OCI-LY1 (cell line): ENCODE measurements around the gene CHD5.
A peak's percentile ranks its signal among the peaks of the same experiment; 100 is the strongest.

Source experiments
- H2AFZ ChIP-seq: fragments of 200-600 bp; sonication (generic), shearing (Covaris generic); 2 replicates; pipeline ENCODE4 v1.6.0; 2014; ENCODE audit warnings: antibody characterized with exemption, mild to moderate bottlenecking, low read length
- H3F3A ChIP-seq: fragments of 200-600 bp; sonication (generic), shearing (Covaris generic); 2 replicates; pipeline ENCODE4 v1.6.0; 2014; ENCODE audit warnings: mild to moderate bottlenecking, antibody characterized with exemption, low read length, moderate library complexity; ENCODE audit not compliant: insufficient read depth
- H3K27ac ChIP-seq: fragments of 200-600 bp; sonication (generic); 2 replicates; pipeline ENCODE4 v1.5.1; 2014; ENCODE audit warnings: low read length, mixed run types, mild to moderate bottlenecking, low read depth; ENCODE audit not compliant: poor library complexity, severe bottlenecking
- H3K27me3 ChIP-seq: fragments of 200-600 bp; sonication (generic); 2 replicates; pipeline ENCODE4 v1.6.0; 2014; ENCODE audit warnings: antibody characterized with exemption, mild to moderate bottlenecking, low read length, moderate library complexity; ENCODE audit not compliant: insufficient read depth
- H3K36me3 ChIP-seq: fragments of 200-600 bp; sonication (generic); 2 replicates; pipeline ENCODE4 v1.6.1; 2014; ENCODE audit warnings: mild to moderate bottlenecking, antibody characterized with exemption, low read length, moderate library complexity, mixed read lengths; ENCODE audit not compliant: insufficient read depth
- H3K4me1 ChIP-seq: fragments of 200-600 bp; sonication (generic); 2 replicates; pipeline ENCODE4 v1.5.1; 2014; ENCODE audit warnings: mild to moderate bottlenecking, low read length, moderate library complexity; ENCODE audit not compliant: insufficient read depth, severe bottlenecking
- H3K4me2 ChIP-seq: fragments of 200-600 bp; sonication (generic), shearing (Covaris generic); 2 replicates; pipeline ENCODE4 v1.6.1; 2014; ENCODE audit warnings: low read length
- H3K4me3 ChIP-seq: fragments of 200-600 bp; sonication (generic); 2 replicates; pipeline ENCODE4 v1.5.1; 2014; ENCODE audit warnings: low read length, low read depth, mild to moderate bottlenecking, mixed read lengths; ENCODE audit not compliant: poor library complexity, severe bottlenecking
- H3K79me2 ChIP-seq: fragments of 200-600 bp; shearing (Covaris generic); 2 replicates; pipeline ENCODE4 v1.6.1; 2016; ENCODE audit warnings: mixed run types, low read length, mixed read lengths; ENCODE audit not compliant: insufficient read depth
- H3K9ac ChIP-seq: fragments of 200-600 bp; sonication (generic), shearing (Covaris generic); 2 replicates; pipeline ENCODE4 v1.6.1; 2014; ENCODE audit warnings: mild to moderate bottlenecking, low read length, mixed read lengths
- H3K9me2 ChIP-seq: fragments of 200-600 bp; sonication (generic), shearing (Covaris generic); 2 replicates; pipeline ENCODE4 v1.6.1; 2014; ENCODE audit warnings: low read depth, mild to moderate bottlenecking, low read length, mixed read lengths
- H3K9me3 ChIP-seq: fragments of 200-600 bp; shearing (Covaris generic); 2 replicates; pipeline ENCODE4 v1.6.1; 2014; ENCODE audit warnings: low read length, mixed read lengths
- H4K20me1 ChIP-seq: fragments of 200-600 bp; sonication (generic), shearing (Covaris generic); 2 replicates; pipeline ENCODE4 v1.6.0; 2016; ENCODE audit warnings: mild to moderate bottlenecking, low read length; ENCODE audit not compliant: insufficient read depth
- CTCF ChIP-seq: fragments of 200-600 bp; sonication (generic), shearing (Covaris generic); IDR thresholded peaks from 2 replicates; pipeline ENCODE4 v1.5.1; 2017; ENCODE audit warnings: mild to moderate bottlenecking, antibody characterized with exemption, low read length, moderate library complexity, mixed read lengths
- EZH2 ChIP-seq: fragments of 200-600 bp; sonication (generic), shearing (Covaris generic); IDR thresholded peaks from 2 replicates; pipeline ENCODE4 v1.8.0; 2017; ENCODE audit warnings: borderline replicate concordance, mixed run types, mild to moderate bottlenecking, antibody characterized with exemption, low read length, moderate library complexity, mixed read lengths

The CHD5 gene

GRCh38 chr1:6174621-6175410 lies 5.3 kb downstream of the CHD5 start:
- no peak overlapping the region for H3K9ac ChIP-seq
- no peak overlapping the region for H2AFZ ChIP-seq
- no peak overlapping the region for H3K4me3 ChIP-seq
- H4K20me1 ChIP-seq, result no peaks in the 10 kb centered on the region
- no peaks in the 10 kb centered on the region for H3K9me2 ChIP-seq
- H3K27ac ChIP-seq, result no peak overlapping the region
- no peaks in the 10 kb centered on the region for H3F3A ChIP-seq
- TF ChIP-seq EZH2 (no peak), CTCF (no peak)
- no peaks in the 10 kb centered on the region for H3K4me1 ChIP-seq
- no peaks in the 10 kb centered on the region for H3K9me3 ChIP-seq
- H3K79me2 ChIP-seq, result no peaks in the 10 kb centered on the region
- H3K27me3 ChIP-seq, result peaks cover 3% of the 10 kb centered on the region
- H3K4me2 ChIP-seq, result no peak overlapping the region
- H3K36me3 ChIP-seq, result no peaks in the 10 kb centered on the region

- no peak overlapping the region for H3K4me3 ChIP-seq
- H3K4me2 ChIP-seq, result no peak overlapping the region
- H3K79me2 ChIP-seq, result no peaks in the 10 kb centered on the region
- no peaks in the 10 kb centered on the region for H3K9me3 ChIP-seq
- no peaks in the 10 kb centered on the region for H3K9me2 ChIP-seq
- H3F3A ChIP-seq, result no peaks in the 10 kb centered on the region
- H3K9ac ChIP-seq, result no peak overlapping the region
- no peaks in the 10 kb centered on the region for H4K20me1 ChIP-seq
- no peak overlapping the region for H2AFZ ChIP-seq
- H3K36me3 ChIP-seq, result no peaks in the 10 kb centered on the region
- no peak overlapping the region for H3K27ac ChIP-seq
- H3K4me1 ChIP-seq, result no peaks in the 10 kb centered on the region
- peaks cover 3% of the 10 kb centered on the region; the same call in 1 of the 2 replicates for H3K27me3 ChIP-seq
- no peak for TF ChIP-seq EZH2
- no peak for TF ChIP-seq CTCF
Measured at GRCh38 chr1:6172549-6172948, 7.6 kb downstream of the CHD5 start.

GRCh38 chr1:6171548-6172124 lies 8.5 kb downstream of the CHD5 start:
- Histone ChIP-seq H2AFZ (no peak overlapping the region), H3K9me2 (no peaks in the 10 kb centered on the region), H3K4me3 (no peak overlapping the region), H3K27ac (no peak overlapping the region), H3K27me3 (peaks cover 3% of the 10 kb centered on the region; the same call in 1 of the 2 replicates), H3K4me1 (no peaks in the 10 kb centered on the region), H3K36me3 (no peaks in the 10 kb centered on the region), H3K79me2 (no peaks in the 10 kb centered on the region), H4K20me1 (no peaks in the 10 kb centered on the region), H3K9me3 (no peaks in the 10 kb centered on the region), H3K9ac (no peak overlapping the region), H3F3A (no peaks in the 10 kb centered on the region), H3K4me2 (no peak overlapping the region)
- peak; percentile 18; the same call in 1 of the 2 replicates for TF ChIP-seq CTCF
- TF ChIP-seq EZH2, result no peak
